DMS79 (cell line): Measurements from ENCODE around the gene RBM33.

Experiments used
- DNase-seq: peaks from one replicate; lab custom pipeline; 2025; lab: John Stamatoyannopoulos, UW

The RBM33 gene

GRCh38 chr7:155747209-155747608 lies 102.7 kb downstream of the RBM33 start:
- no peak for DNase-seq

- no peak for DNase-seq
Observed at GRCh38 chr7:155749578-155749977, 105.1 kb downstream of the RBM33 start.

GRCh38 chr7:155750255-155751125 lies 106.0 kb downstream of the RBM33 start:
- no peak for DNase-seq

GRCh38 chr7:155751409-155751808 lies 106.9 kb downstream of the RBM33 start:
- DNase-seq: no peak

GRCh38 chr7:155752756-155753445 lies 108.4 kb downstream of the RBM33 start:
- DNase-seq: no peak

- DNase-seq: no peak
Observed at GRCh38 chr7:155753446-155753965, 109.0 kb downstream of the RBM33 start.

- DNase-seq: no peak
Observed at GRCh38 chr7:155754165-155754564, 109.7 kb downstream of the RBM33 start.

- no peak for DNase-seq
Observed at GRCh38 chr7:155755026-155755425, 110.6 kb downstream of the RBM33 start.

GRCh38 chr7:155756322-155756721 lies 111.9 kb downstream of the RBM33 start:
- DNase-seq: no peak

GRCh38 chr7:155758348-155758747 lies 113.9 kb downstream of the RBM33 start:
- no peak for DNase-seq

- no peak for DNase-seq
Observed at GRCh38 chr7:155759740-155760430, 115.4 kb downstream of the RBM33 start.

GRCh38 chr7:155761162-155761561 lies 116.7 kb downstream of the RBM33 start:
- DNase-seq: no peak

- no peak for DNase-seq
Observed at GRCh38 chr7:155762036-155762435, 117.6 kb downstream of the RBM33 start.

GRCh38 chr7:155762655-155763054 lies 118.2 kb downstream of the RBM33 start:
- DNase-seq: no peak

GRCh38 chr7:155763122-155763521 lies 118.7 kb downstream of the RBM33 start:
- DNase-seq: no peak

- DNase-seq: no peak
Observed at GRCh38 chr7:155763691-155764437, 119.4 kb downstream of the RBM33 start.

GRCh38 chr7:155764438-155764793 lies 120.0 kb downstream of the RBM33 start:
- no peak for DNase-seq

GRCh38 chr7:155765458-155765857 lies 121.0 kb downstream of the RBM33 start:
- no peak for DNase-seq

GRCh38 chr7:155766386-155766785 lies 121.9 kb downstream of the RBM33 start:
- no peak for DNase-seq

GRCh38 chr7:155766966-155767916 lies 122.8 kb downstream of the RBM33 start:
- DNase-seq: no peak

- DNase-seq: no peak
Observed at GRCh38 chr7:155769701-155770100, 125.2 kb downstream of the RBM33 start.
